DND-41 (cell line): ENCODE data around the gene KEAP1.

Experiments
- EZH2 ChIP-seq: IDR thresholded peaks from 3 replicates; pipeline ENCODE4 v1.6.1; 2012; ENCODE audit warnings: borderline replicate concordance, low read depth, mild to moderate bottlenecking, moderate library complexity, low read length, inconsistent platforms; ENCODE audit not compliant: severe bottlenecking
- TF ChIP-seq, protein P1 (sequence below): IDR thresholded peaks from 2 replicates; pipeline ENCODE4 v1.5.1; 2012; ENCODE audit warnings: borderline replicate concordance, low read length, moderate library complexity, mild to moderate bottlenecking; ENCODE audit not compliant: poor library complexity, severe bottlenecking; ENCODE audit errors: extremely low read depth

DNA sequence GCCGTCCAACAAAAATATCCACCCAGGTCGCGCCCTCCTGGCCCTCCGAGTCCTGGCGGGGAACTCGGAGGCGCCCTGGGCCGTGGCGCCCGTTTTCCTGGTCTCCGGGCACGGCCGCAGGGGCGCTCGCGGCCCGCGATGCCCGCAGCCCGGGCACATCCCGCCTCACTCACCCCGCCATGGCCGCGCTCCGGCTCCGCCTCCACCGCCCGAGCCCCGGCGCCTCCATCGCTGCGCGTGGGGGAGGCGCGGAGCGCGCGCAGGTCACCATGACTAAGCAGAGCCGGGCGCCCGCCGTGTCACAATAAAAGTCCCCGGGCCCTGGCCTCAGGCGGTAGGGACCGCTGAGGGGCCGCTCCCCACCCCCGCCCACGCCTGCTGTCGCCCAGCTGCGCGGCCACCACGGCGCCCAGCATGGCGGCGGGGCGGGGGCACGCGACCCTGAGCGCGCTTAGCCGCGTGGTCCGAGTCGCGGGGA is 593 bp downstream of the KEAP1 start:
- TF ChIP-seq, protein P1, sequence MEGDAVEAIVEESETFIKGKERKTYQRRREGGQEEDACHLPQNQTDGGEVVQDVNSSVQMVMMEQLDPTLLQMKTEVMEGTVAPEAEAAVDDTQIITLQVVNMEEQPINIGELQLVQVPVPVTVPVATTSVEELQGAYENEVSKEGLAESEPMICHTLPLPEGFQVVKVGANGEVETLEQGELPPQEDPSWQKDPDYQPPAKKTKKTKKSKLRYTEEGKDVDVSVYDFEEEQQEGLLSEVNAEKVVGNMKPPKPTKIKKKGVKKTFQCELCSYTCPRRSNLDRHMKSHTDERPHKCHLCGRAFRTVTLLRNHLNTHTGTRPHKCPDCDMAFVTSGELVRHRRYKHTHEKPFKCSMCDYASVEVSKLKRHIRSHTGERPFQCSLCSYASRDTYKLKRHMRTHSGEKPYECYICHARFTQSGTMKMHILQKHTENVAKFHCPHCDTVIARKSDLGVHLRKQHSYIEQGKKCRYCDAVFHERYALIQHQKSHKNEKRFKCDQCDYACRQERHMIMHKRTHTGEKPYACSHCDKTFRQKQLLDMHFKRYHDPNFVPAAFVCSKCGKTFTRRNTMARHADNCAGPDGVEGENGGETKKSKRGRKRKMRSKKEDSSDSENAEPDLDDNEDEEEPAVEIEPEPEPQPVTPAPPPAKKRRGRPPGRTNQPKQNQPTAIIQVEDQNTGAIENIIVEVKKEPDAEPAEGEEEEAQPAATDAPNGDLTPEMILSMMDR: peak; percentile 20
- no peak for TF ChIP-seq EZH2
